HEK293 (cell line): ENCODE measurements around the gene HOXB1.

ENCODE experiments used
- FEZF1 ChIP-seq: fragments of 450-650 bp; formaldehyde crosslinking; IDR thresholded peaks from 2 replicates; pipeline ENCODE4 v1.5.1; 2016; ENCODE audit warnings: missing biosample characterization, missing genetic modification characterization
- INSM2 ChIP-seq: fragments of 450-650 bp; formaldehyde crosslinking; IDR thresholded peaks from 2 replicates; pipeline ENCODE4 v1.5.1; 2016; ENCODE audit warnings: missing biosample characterization, missing genetic modification characterization
- SCRT2 ChIP-seq: fragments of 450-650 bp; formaldehyde crosslinking; IDR thresholded peaks from 2 replicates; pipeline ENCODE4 v1.5.1; 2016; ENCODE audit warnings: missing biosample characterization, missing genetic modification characterization
- SP3 ChIP-seq: fragments of 450-650 bp; formaldehyde crosslinking; IDR thresholded peaks from 2 replicates; pipeline ENCODE4 v1.5.1; 2016; ENCODE audit warnings: missing biosample characterization, missing genetic modification characterization
- SP7 ChIP-seq: fragments of 450-650 bp; formaldehyde crosslinking; IDR thresholded peaks from 2 replicates; pipeline ENCODE4 v1.5.1; 2016; ENCODE audit warnings: missing biosample characterization, missing genetic modification characterization
- TCF7L2 ChIP-seq: IDR thresholded peaks from 2 replicates; pipeline ENCODE4 v1.6.1; 2011; ENCODE audit warnings: low read depth, mild to moderate bottlenecking, inconsistent platforms, low read length, moderate library complexity, borderline replicate concordance
- ZBTB17 ChIP-seq: fragments of 450-650 bp; formaldehyde crosslinking; IDR thresholded peaks from 2 replicates; pipeline ENCODE4 v1.5.1; 2016; ENCODE audit warnings: missing biosample characterization, missing genetic modification characterization
- ZBTB44 ChIP-seq: fragments of 450-650 bp; IDR thresholded peaks from 2 replicates; pipeline ENCODE4 v1.5.1; 2018; ENCODE audit warnings: missing biosample characterization, mild to moderate bottlenecking, missing genetic modification characterization
- ZBTB6 ChIP-seq: fragments of 450-650 bp; formaldehyde crosslinking; IDR thresholded peaks from 2 replicates; pipeline ENCODE4 v1.5.1; 2017; ENCODE audit warnings: missing biosample characterization, missing genetic modification characterization
- ZFP37 ChIP-seq: fragments of 450-650 bp; formaldehyde crosslinking; IDR thresholded peaks from 2 replicates; pipeline ENCODE4 v1.5.1; 2016; ENCODE audit warnings: missing biosample characterization, missing genetic modification characterization
- ZIC2 ChIP-seq: fragments of 450-650 bp; formaldehyde crosslinking; IDR thresholded peaks from 2 replicates; pipeline ENCODE4 v1.5.1; 2016; ENCODE audit warnings: missing biosample characterization, missing genetic modification characterization
- ZNF146 ChIP-seq: fragments of 450-650 bp; formaldehyde crosslinking; IDR thresholded peaks from 2 replicates; pipeline ENCODE4 v1.5.1; 2016; ENCODE audit warnings: missing biosample characterization, missing genetic modification characterization
- ZNF157 ChIP-seq: fragments of 450-650 bp; formaldehyde crosslinking; IDR thresholded peaks from 2 replicates; pipeline ENCODE4 v1.5.1; 2016; ENCODE audit warnings: missing biosample characterization, missing genetic modification characterization
- ZNF221 ChIP-seq: fragments of 450-650 bp; formaldehyde crosslinking; IDR thresholded peaks from 2 replicates; pipeline ENCODE4 v1.5.1; 2017; ENCODE audit warnings: missing biosample characterization, missing genetic modification characterization, borderline replicate concordance
- ZNF266 ChIP-seq: fragments of 450-650 bp; formaldehyde crosslinking; IDR thresholded peaks from 2 replicates; pipeline ENCODE4 v1.5.1; 2016; ENCODE audit warnings: missing biosample characterization, missing genetic modification characterization, low read depth
- ZNF335 ChIP-seq: fragments of 450-650 bp; formaldehyde crosslinking; conservative IDR thresholded peaks from 2 replicates; pipeline ENCODE4 v1.5.1; 2016; ENCODE audit warnings: missing biosample characterization, missing genetic modification characterization
- ZNF350 ChIP-seq: fragments of 450-650 bp; formaldehyde crosslinking; IDR thresholded peaks from 2 replicates; pipeline ENCODE4 v1.5.0; 2017; ENCODE audit warnings: missing biosample characterization, mild to moderate bottlenecking, missing genetic modification characterization
- ZNF501 ChIP-seq: fragments of 450-650 bp; formaldehyde crosslinking; IDR thresholded peaks from 2 replicates; pipeline ENCODE4 v1.5.1; 2016; ENCODE audit warnings: missing biosample characterization, missing genetic modification characterization
- ZNF610 ChIP-seq: fragments of 450-650 bp; formaldehyde crosslinking; IDR thresholded peaks from 2 replicates; pipeline ENCODE4 v1.5.1; 2016; ENCODE audit warnings: missing biosample characterization, missing genetic modification characterization, borderline replicate concordance
- ZNF629 ChIP-seq: fragments of 450-650 bp; formaldehyde crosslinking; IDR thresholded peaks from 2 replicates; pipeline ENCODE4 v1.5.1; 2017; ENCODE audit warnings: missing biosample characterization, missing genetic modification characterization
- ZNF747 ChIP-seq: fragments of 450-650 bp; formaldehyde crosslinking; IDR thresholded peaks from 2 replicates; pipeline ENCODE4 v1.5.1; 2016; ENCODE audit warnings: missing biosample characterization, missing genetic modification characterization
- ZNF768 ChIP-seq: fragments of 450-650 bp; formaldehyde crosslinking; IDR thresholded peaks from 2 replicates; pipeline ENCODE4 v1.5.1; 2018; ENCODE audit warnings: missing biosample characterization, mild to moderate bottlenecking, missing genetic modification characterization
- ZNF830 ChIP-seq: fragments of 450-650 bp; IDR thresholded peaks from 2 replicates; pipeline ENCODE4 v1.5.0; 2018; ENCODE audit warnings: missing biosample characterization, missing genetic modification characterization, low read depth, mild to moderate bottlenecking, moderate library complexity
- ZNF843 ChIP-seq: fragments of 450-650 bp; formaldehyde crosslinking; IDR thresholded peaks from 2 replicates; pipeline ENCODE4 v1.5.1; 2016; ENCODE audit warnings: missing biosample characterization, missing genetic modification characterization
- ZSCAN16 ChIP-seq: fragments of 450-650 bp; formaldehyde crosslinking; IDR thresholded peaks from 2 replicates; pipeline ENCODE4 v1.5.1; 2016; ENCODE audit warnings: missing biosample characterization, missing genetic modification characterization
- ZSCAN30 ChIP-seq: fragments of 450-650 bp; IDR thresholded peaks from 2 replicates; pipeline ENCODE4 v1.5.1; 2018; ENCODE audit warnings: missing biosample characterization, mild to moderate bottlenecking, missing genetic modification characterization, moderate library complexity
- ZXDB ChIP-seq: fragments of 450-650 bp; formaldehyde crosslinking; IDR thresholded peaks from 2 replicates; pipeline ENCODE4 v1.5.1; 2016; ENCODE audit warnings: missing biosample characterization, missing genetic modification characterization

Gene HOXB1

GRCh38 chr17:48547808-48548522 is 17.2 kb upstream of the HOXB1 start (continued):
- TF ChIP-seq ZNF350 (tag by site-specific recombination), result no peak
- 0 out of 2 replicates have a peak, but pooled peaks have one; percentile 65 for TF ChIP-seq ZFP37 (tag by site-specific recombination)
- TF ChIP-seq SCRT2, result no peak
- TF ChIP-seq ZNF266, result no peak
- 0 out of 2 replicates have a peak, but pooled peaks have one; percentile 50 for TF ChIP-seq ZNF610
- TF ChIP-seq ZNF768 (tag by site-specific recombination), result no peak
- no peak for TF ChIP-seq ZNF146 (tag by site-specific recombination)
- TF ChIP-seq ZXDB (tag by site-specific recombination), result peak; percentile 63
- no peak for TF ChIP-seq ZNF221
- peak; percentile 59; the same call in 1 of the 2 replicates for TF ChIP-seq INSM2 (tag by site-specific recombination)
- peak; percentile 67 for TF ChIP-seq ZNF501 (tag by site-specific recombination)
- TF ChIP-seq SP7 (tag by site-specific recombination), result peak; percentile 81
- TF ChIP-seq ZNF629 (tag by site-specific recombination), result 0 out of 2 replicates have a peak, but pooled peaks have one; percentile 19
- peak; percentile 64; the same call in 1 of the 2 replicates for TF ChIP-seq FEZF1 (tag by site-specific recombination)
- no peak for TF ChIP-seq ZIC2 (tag by site-specific recombination)
- 0 out of 2 replicates have a peak, but pooled peaks have one; percentile 37 for TF ChIP-seq ZSCAN16
- TF ChIP-seq ZSCAN30 (tag by site-specific recombination), result peak; percentile 38; the same call in 1 of the 2 replicates
- peak; percentile 97 for TF ChIP-seq ZBTB6 (tag by site-specific recombination)
- TF ChIP-seq ZNF157 (tag by site-specific recombination), result no peak
- peak; percentile 87 for TF ChIP-seq ZBTB17 (tag by site-specific recombination)
- TF ChIP-seq SP3 (tag by site-specific recombination), result peak; percentile 38
- no peak for TF ChIP-seq ZNF747 (tag by site-specific recombination)
- TF ChIP-seq ZBTB44, result no peak; the same call in none of the 2 replicates
- TF ChIP-seq ZNF843 (tag by site-specific recombination), result peak; percentile 79; the same call in 1 of the 2 replicates
- TF ChIP-seq ZNF335 (tag by site-specific recombination), result peak; percentile 57; the same call in 1 of the 2 replicates
- TF ChIP-seq ZNF830 (tag by site-specific recombination), result no peak
- peak; percentile 87 for TF ChIP-seq TCF7L2
- TF ChIP-seq, all 188 proteins: peak for 43
